Mucosa of rectum (tissue), 2 donors: Measurements from ENCODE around the gene PPDPF.

Experiments used
- H3K27ac ChIP-seq, 2 donors: one replicate each; pipeline ENCODE4 v1.7.0; 2013; ENCODE audit warnings: inconsistent platforms in 2 of 2, low read depth in 2 of 2, low read length in 2 of 2
- H3K27me3 ChIP-seq, 2 donors: one replicate each; pipeline ENCODE4 v1.7.0; 2013; ENCODE audit warnings: low read length in 2 of 2; ENCODE audit not compliant: control insufficient read depth in 2 of 2, insufficient read depth in 2 of 2
- H3K36me3 ChIP-seq, 2 donors: one replicate each; pipeline ENCODE4 v1.7.0; 2013; ENCODE audit warnings: low read length in 2 of 2; ENCODE audit not compliant: control insufficient read depth in 2 of 2, insufficient read depth in 2 of 2
- H3K4me1 ChIP-seq, 2 donors: one replicate each; pipeline ENCODE4 v1.7.0; 2013; ENCODE audit warnings: low read length in 2 of 2, mild to moderate bottlenecking in 1 of 2; ENCODE audit not compliant: control insufficient read depth in 2 of 2, insufficient read depth in 2 of 2
- H3K4me3 ChIP-seq, 2 donors: one replicate each; pipeline ENCODE4 v1.7.0; 2013; ENCODE audit warnings: low read length in 2 of 2
- H3K9ac ChIP-seq, 2 donors: one replicate each; pipeline ENCODE4 v1.7.0; 2013; ENCODE audit warnings: low read length in 2 of 2, low read depth in 1 of 2, mild to moderate bottlenecking in 1 of 2
- H3K9me3 ChIP-seq, 2 donors: one replicate each; pipeline ENCODE4 v1.7.0; 2013; ENCODE audit warnings: low read length in 2 of 2; ENCODE audit not compliant: control insufficient read depth in 2 of 2
- donor health status: healthy.
- donor health status: Normal muscosa, but diverticular disease.

PPDPF gene

GRCh38 chr20:63487781-63488241, 32.8 kb upstream of the PPDPF start:
- H3K27me3 ChIP-seq, result peaks cover 7% of the 10 kb centered on the region in 2 donors
- H3K27ac ChIP-seq, result no peak overlapping the region
- no peaks in the 10 kb centered on the region for H3K9me3 ChIP-seq

GRCh38 chr20:63488315-63489251, 32.0 kb upstream of the PPDPF start:
- Histone ChIP-seq H3K4me3 (no peak overlapping the region), H3K9ac (no peak overlapping the region), H3K27ac (no peak overlapping the region), H3K27me3 (peaks cover 3 to 4% of the 10 kb centered on the region in 2 donors), H3K9me3 (no peaks in the 10 kb centered on the region), H3K4me1 (no peaks in the 10 kb centered on the region), H3K36me3 (no peaks in the 10 kb centered on the region)

More at GRCh38 chr20:63487781-63488241, 32.8 kb upstream of the PPDPF start:
- H3K4me1 ChIP-seq, result no peaks in the 10 kb centered on the region
- H3K36me3 ChIP-seq, result no peaks in the 10 kb centered on the region
- no peak overlapping the region for H3K9ac ChIP-seq
- no peak overlapping the region for H3K4me3 ChIP-seq

- H3K36me3 ChIP-seq, result no peaks in the 10 kb centered on the region
- H3K27me3 ChIP-seq, result peaks cover 3 to 4% of the 10 kb centered on the region in 2 donors
- H3K9me3 ChIP-seq, result no peaks in the 10 kb centered on the region
- H3K27ac ChIP-seq, result no peak overlapping the region
- no peak overlapping the region for H3K4me3 ChIP-seq
- H3K9ac ChIP-seq, result no peak overlapping the region
- H3K4me1 ChIP-seq, result no peaks in the 10 kb centered on the region
Observed at GRCh38 chr20:63490416-63490815, 30.1 kb upstream of the PPDPF start.

DNA sequence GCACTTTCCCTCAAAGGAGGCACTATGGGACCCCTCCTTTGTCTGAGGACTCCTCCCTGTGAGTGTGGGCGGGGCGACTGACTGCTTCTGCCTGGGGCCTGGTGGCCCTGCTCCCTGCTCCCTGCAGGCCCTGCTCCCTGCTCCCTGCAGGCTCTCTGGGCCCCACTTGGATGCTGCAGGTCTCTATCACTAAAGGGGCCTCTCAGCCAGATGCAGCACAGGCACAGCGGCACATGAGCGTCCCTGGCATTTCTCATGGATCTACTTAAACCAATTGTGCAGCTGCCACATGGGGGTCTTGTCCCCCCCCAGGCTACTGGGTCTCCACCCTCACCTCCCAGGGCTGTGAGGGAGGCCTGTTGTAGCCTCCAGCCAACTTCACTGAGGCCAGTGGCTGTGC, 29.5 kb upstream of the PPDPF start:
- Histone ChIP-seq H3K4me3 (no peak overlapping the region), H3K36me3 (no peaks in the 10 kb centered on the region), H3K9ac (no peak overlapping the region), H3K27me3 (peaks cover 3 to 7% of the 10 kb centered on the region in 2 donors), H3K27ac (no peak overlapping the region), H3K4me1 (no peaks in the 10 kb centered on the region), H3K9me3 (no peaks in the 10 kb centered on the region)

GRCh38 chr20:63491635-63492230, 28.8 kb upstream of the PPDPF start:
- peaks cover 0 to 2% of the 10 kb centered on the region in 2 donors for H3K4me1 ChIP-seq
- no peak overlapping the region for H3K4me3 ChIP-seq
- H3K9me3 ChIP-seq, result no peaks in the 10 kb centered on the region
- H3K27me3 ChIP-seq, result peaks cover 3 to 7% of the 10 kb centered on the region in 2 donors
- no peak overlapping the region for H3K9ac ChIP-seq
- no peaks in the 10 kb centered on the region for H3K36me3 ChIP-seq
- no peak overlapping the region for H3K27ac ChIP-seq

GRCh38 chr20:63492518-63492917, 28.0 kb upstream of the PPDPF start:
- Histone ChIP-seq H3K27me3 (peaks cover 1 to 12% of the 10 kb centered on the region in 2 donors), H3K4me3 (no peak overlapping the region)

GRCh38 chr20:63492982-63493381, 27.6 kb upstream of the PPDPF start:
- Histone ChIP-seq H3K27ac (no peak overlapping the region), H3K27me3 (peaks cover 4 to 10% of the 10 kb centered on the region in 2 donors), H3K9me3 (no peaks in the 10 kb centered on the region), H3K4me1 (peaks cover 0 to 2% of the 10 kb centered on the region in 2 donors), H3K36me3 (no peaks in the 10 kb centered on the region), H3K4me3 (no peak overlapping the region), H3K9ac (no peak overlapping the region)

More at GRCh38 chr20:63492518-63492917, 28.0 kb upstream of the PPDPF start:
- Histone ChIP-seq H3K36me3 (no peaks in the 10 kb centered on the region), H3K27ac (no peak overlapping the region), H3K4me1 (peaks cover 0 to 2% of the 10 kb centered on the region in 2 donors), H3K9me3 (no peaks in the 10 kb centered on the region), H3K9ac (no peak overlapping the region)

GRCh38 chr20:63493563-63494020, 27.0 kb upstream of the PPDPF start:
- H3K27me3 ChIP-seq, result peaks cover 9 to 10% of the 10 kb centered on the region in 2 donors
- no peaks in the 10 kb centered on the region for H3K36me3 ChIP-seq
- no peak overlapping the region for H3K9ac ChIP-seq

GRCh38 chr20:63494084-63494419, 26.5 kb upstream of the PPDPF start:
- no peak overlapping the region for H3K9ac ChIP-seq
- no peaks in the 10 kb centered on the region for H3K9me3 ChIP-seq
- H3K4me3 ChIP-seq, result no peak overlapping the region
- peaks cover 9 to 10% of the 10 kb centered on the region in 2 donors for H3K27me3 ChIP-seq
- H3K36me3 ChIP-seq, result no peaks in the 10 kb centered on the region
- H3K27ac ChIP-seq, result no peak overlapping the region
- H3K4me1 ChIP-seq, result peaks cover 0 to 2% of the 10 kb centered on the region in 2 donors

More at GRCh38 chr20:63493563-63494020, 27.0 kb upstream of the PPDPF start:
- Histone ChIP-seq H3K4me3 (no peak overlapping the region), H3K4me1 (peaks cover 0 to 2% of the 10 kb centered on the region in 2 donors), H3K9me3 (no peaks in the 10 kb centered on the region), H3K27ac (no peak overlapping the region)
